Left hindlimb (tissue), 1 donor: ENCODE results near the gene NDUFAF8.

Experiments used
- DNase-seq: peaks from one replicate; pipeline ENCODE4 v3.0.0-alpha.2; 2018

NDUFAF8 gene

GRCh38 chr17:81253358-81254131 lies 14.4 kb downstream of the NDUFAF8 start:
- no peak for DNase-seq

- peak; percentile 81 for DNase-seq
These were observed 16.0 kb downstream of the NDUFAF8 start for GRCh38 chr17:81254955-81255717.

GRCh38 chr17:81256616-81257015 lies 17.5 kb downstream of the NDUFAF8 start:
- no peak for DNase-seq

GRCh38 chr17:81257533-81257932 lies 18.4 kb downstream of the NDUFAF8 start:
- DNase-seq = no peak

DNA sequence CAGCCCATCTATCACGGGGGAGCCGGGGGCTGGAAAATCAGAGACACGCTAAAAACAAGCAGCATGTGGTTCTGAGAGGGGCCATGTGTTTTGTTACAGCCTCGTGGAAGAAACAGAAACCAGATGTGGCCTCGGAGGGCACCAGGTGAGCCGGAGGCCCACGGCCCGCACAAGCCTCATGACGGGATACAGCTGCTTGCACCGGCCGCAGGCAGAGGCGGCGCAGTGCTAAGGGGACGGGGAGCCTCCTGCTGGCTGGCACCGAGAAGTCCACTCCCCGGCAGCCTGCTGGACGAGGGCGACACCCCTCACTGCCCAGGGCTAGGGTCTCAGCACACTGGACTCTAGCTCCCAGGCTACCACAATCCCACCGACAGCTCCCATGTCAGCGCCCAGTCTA lies 19.2 kb downstream of the NDUFAF8 start:
- DNase-seq = no peak

DNA sequence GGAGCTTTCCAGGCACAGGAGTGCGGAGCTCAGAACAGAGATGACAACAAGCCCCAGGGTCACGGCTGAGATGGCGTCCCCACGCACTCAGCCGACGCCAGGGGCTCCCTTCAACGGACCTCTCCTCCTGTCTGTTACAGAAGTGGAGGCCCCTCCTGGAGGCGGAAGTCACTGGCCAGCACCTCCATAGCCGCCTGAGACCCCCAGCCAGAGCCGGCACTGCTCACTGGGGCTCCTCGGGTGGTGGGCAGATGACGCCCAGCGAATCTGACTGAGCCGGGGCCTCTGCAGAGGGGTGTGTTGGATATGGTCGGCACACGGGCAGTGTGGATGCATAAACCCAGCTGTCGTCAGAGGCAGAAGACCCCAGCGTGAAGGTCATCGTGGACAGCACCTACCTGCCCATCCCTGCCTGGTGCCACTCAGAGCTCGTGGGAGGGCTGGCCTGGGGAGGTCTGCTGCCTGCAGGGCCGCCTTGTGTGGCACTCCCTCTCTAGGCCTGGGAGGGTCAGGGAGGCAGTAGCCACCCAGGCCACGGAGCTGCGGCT lies 20.0 kb downstream of the NDUFAF8 start:
- no peak for DNase-seq

DNA sequence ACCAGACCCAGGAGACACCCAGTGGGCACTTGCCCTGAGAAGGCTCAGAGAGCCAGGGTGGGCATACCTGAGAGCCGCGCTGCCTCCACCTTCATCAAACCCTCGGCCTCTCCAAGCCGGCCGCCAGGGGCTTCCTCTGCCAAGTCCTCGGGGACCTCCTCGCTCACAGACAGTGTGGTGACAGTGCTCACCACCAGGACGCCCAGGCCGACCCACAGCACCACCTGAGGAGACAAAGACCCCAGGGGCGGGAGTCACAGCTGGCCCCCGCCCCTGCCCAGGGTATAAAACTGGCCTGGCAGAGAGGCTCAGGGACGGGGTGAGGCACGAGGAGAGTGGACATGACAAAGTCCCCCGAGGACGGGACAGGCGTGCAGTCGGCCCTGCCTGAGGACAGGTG lies 21.1 kb downstream of the NDUFAF8 start:
- no peak for DNase-seq

GRCh38 chr17:81260641-81261040 lies 21.5 kb downstream of the NDUFAF8 start:
- no peak for DNase-seq

GRCh38 chr17:81261096-81261495 lies 22.0 kb downstream of the NDUFAF8 start:
- DNase-seq = no peak

DNA sequence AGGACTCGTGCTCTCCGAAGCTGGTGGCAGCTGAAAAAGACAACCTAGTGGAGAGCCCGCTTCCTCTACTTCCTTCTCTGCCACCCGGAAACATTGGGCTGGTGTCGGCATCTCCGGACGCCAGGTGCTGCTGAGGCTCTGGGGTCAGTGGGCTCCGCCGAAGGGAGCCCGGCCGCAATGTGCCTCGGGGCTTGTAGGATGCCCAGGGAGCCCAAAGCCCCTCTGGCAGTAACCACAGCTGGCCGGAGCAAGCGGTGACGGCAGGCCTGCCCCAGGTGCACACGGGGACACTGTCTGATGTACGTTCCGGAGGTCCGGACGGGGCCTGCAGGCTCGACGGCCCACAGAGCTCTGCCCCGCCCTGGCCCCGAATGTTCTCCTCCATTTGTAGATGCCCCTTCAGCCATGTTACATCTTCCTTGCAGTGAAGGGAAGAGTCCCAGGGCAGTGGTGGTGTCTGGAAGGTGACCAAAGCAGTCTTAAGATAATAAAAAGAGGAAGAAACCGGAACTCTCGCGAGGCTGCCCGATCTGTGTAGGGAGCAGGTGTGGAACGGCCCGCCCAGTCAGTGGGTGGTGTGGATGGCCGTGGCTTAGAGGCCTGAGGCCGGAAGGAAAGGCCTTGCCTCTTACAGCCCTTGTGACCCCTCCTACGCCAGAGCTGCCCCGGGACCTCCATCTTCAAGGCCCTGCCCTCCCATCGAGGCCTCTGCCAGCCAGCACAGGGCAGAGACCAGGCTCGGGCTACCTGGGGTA lies 22.6 kb downstream of the NDUFAF8 start:
- no peak for DNase-seq

- no peak for DNase-seq
These were observed 24.5 kb downstream of the NDUFAF8 start for GRCh38 chr17:81263371-81264181.

DNA sequence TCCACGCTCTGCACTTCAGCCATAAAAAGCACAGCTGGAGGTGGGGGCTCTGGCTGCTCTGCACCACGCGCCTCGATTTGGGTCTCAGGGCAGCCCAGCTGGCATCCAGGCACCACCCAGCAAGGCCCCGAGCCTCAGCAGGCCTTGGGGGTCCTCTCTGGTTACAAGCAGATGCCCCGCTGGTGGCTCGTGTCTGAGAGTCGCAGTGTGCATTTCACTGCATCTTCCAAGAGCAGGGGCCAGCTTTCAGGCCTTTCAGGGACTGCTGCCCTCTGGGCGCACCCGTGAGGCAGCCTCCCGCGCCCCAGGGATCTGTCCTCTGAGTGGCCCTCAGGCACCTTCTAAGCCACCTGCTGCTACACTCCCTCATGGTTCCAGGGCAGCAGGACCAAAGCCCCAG lies 25.5 kb downstream of the NDUFAF8 start:
- no peak for DNase-seq

- no peak for DNase-seq
These were observed 26.5 kb downstream of the NDUFAF8 start for GRCh38 chr17:81265576-81265975.

DNA sequence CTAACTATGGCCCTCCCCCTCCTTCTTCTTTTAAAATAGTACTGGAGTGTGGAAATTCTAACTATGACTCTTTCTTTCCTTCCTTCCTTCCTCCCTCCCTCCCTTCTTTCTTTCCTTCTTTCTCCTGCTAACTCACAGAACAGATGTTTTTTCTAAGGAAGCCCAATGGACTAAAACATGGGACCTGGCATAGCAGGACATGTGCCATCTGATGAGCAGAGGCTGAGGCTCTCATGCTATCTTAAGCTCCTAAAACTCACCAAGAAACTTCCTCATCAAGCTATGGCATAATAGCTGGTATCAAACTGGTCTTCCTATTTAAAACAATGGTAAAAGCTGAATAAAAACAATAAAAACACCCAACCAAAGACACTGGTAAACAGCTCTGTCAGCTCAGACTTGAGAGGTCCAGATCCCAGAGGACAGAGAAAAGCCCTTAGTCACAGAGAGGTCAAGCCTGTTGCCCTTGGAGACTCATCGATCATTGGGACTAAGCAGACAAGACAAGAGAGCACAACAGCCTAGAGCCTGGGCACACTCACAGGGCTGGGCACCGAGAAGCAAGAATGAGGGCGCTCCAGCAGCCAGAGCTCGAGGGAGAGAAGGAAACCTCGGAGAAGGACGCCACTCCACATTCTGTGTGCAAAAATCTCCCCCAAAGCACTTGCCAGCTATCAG lies 28.4 kb downstream of the NDUFAF8 start:
- DNase-seq = no peak

DNA sequence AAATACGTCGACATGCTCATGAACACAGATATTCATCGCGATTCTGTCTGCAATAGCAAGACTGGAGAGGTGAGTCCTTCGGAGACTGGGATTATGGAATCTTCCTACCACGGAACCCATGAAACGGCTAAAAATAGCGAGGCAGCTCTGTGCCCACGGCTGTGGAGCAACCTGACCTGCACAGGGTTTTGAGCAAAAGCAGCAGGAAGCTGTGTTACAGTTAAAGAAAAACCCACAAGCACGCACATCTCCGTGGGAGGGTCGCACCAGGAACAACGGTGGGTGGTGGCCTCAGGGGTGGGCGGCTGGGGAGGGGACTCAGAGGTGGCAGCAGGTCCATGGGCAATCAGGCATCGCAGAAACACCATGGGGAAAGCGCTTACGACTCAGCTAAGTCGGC lies 31.2 kb downstream of the NDUFAF8 start:
- no peak for DNase-seq

- DNase-seq = no peak
These were observed 32.1 kb downstream of the NDUFAF8 start for GRCh38 chr17:81271226-81271625.

- no peak for DNase-seq
These were observed 33.5 kb downstream of the NDUFAF8 start for GRCh38 chr17:81272616-81273015.

GRCh38 chr17:81273698-81274470 lies 34.8 kb downstream of the NDUFAF8 start:
- DNase-seq = no peak

GRCh38 chr17:81274471-81274855 lies 35.3 kb downstream of the NDUFAF8 start:
- DNase-seq = no peak

- no peak for DNase-seq
These were observed 37.7 kb downstream of the NDUFAF8 start for GRCh38 chr17:81276781-81277180.

DNA sequence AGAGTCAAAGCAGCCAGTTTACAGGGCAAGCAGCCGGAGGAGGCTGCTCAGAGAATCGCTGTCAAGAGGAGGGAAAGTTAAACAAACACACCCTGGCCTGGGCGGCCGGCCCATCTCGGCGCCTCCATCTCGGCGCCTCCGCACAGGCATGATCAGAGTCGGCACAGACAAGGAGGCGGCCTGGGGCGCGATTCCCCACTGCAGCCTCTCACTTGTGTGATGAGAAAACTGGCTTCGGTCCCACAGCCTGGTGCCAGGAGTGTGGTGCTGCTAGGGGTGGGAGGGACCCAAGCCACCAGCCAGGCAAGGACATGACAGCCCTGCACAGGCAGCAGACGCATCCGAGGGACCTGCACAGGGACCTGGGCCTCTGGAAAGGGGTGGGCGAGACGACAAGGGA lies 38.3 kb downstream of the NDUFAF8 start:
- peak; percentile 55 for DNase-seq
